Esophagus muscularis mucosa (tissue), 4 donors: Measurements from ENCODE around the gene PRSS33.

Experiments used
- CTCF ChIP-seq, 3 experiments: fragments of 200-600 bp in 2 of 3; fragments of 450-650 bp in 1 of 3; sonication (generic) in 2 of 3; IDR thresholded peaks; one replicate each; pipeline ENCODE4 v1.5.1; 2017 to 2019; ENCODE audit warnings: antibody characterized with exemption in 3 of 3, mild to moderate bottlenecking in 2 of 3, moderate library complexity in 1 of 3
- EP300 ChIP-seq: sonication (generic); formaldehyde crosslinking; IDR thresholded peaks from one replicate; pipeline ENCODE4 v1.6.1; 2017; ENCODE audit warnings: antibody characterized with exemption
- POLR2A ChIP-seq: fragments of 450-650 bp; IDR thresholded peaks from one replicate; pipeline ENCODE4 v1.6.1; 2017; ENCODE audit warnings: antibody characterized with exemption, moderate library complexity, mild to moderate bottlenecking, low read depth
- POLR2AphosphoS5 ChIP-seq, 2 donors: sonication (generic); formaldehyde crosslinking; IDR thresholded peaks; one replicate each; pipeline ENCODE4 v1.6.1; 2017; ENCODE audit warnings: antibody characterized with exemption in 2 of 2

- TF ChIP-seq CTCF (IDR thresholded peaks at IDR 0.05), result no peak
- TF ChIP-seq EP300, result no peak
- TF ChIP-seq POLR2A, result no peak
- no peak for TF ChIP-seq POLR2AphosphoS5 (IDR thresholded peaks at IDR 0.05)
These were observed 42.6 kb downstream of the PRSS33 start for GRCh38 chr16:2744711-2745110.
